ENCODE measurements around the gene TBRG4. TPM values are rescaled to one million over a fixed set of nuclear protein-coding genes. Genes with fewer than 3 reads are reported as not detected.

Gene TBRG4
- total RNA-seq, 1 donor from 2014 or later: 73.0 TPM

GRCh38 chr7:45078125-45078681 is 33.3 kb downstream of the TBRG4 start:
- Mint-ChIP-seq H3K27me3 (no peaks in the 10 kb centered on the region), H3K9me3 (ENCODE audit: low read depth) (no peaks in the 10 kb centered on the region), H3K36me3 (ENCODE audit: insufficient read depth) (peaks cover 2% of the 10 kb centered on the region), H3K27ac (peak overlapping the region; percentile 18), H3K4me3 (ENCODE audit: low read depth) (no peak overlapping the region), H3K4me1 (ENCODE audit: low read depth) (no peaks in the 10 kb centered on the region)
- TF ChIP-seq CTCF (IDR thresholded peaks at IDR 0.05; ENCODE audit: unreplicated experiment): no peak
- no peak for DNase-seq (ENCODE audit: low spot score, unreplicated experiment)

GRCh38 chr7:45077579-45077978 is 33.9 kb downstream of the TBRG4 start:
- TF ChIP-seq CTCF (IDR thresholded peaks at IDR 0.05; ENCODE audit: unreplicated experiment): no peak
- Mint-ChIP-seq H3K36me3 (ENCODE audit: insufficient read depth) (peaks cover 6% of the 10 kb centered on the region), H3K4me3 (ENCODE audit: low read depth) (no peak overlapping the region), H3K27me3 (no peaks in the 10 kb centered on the region), H3K9me3 (ENCODE audit: low read depth) (no peaks in the 10 kb centered on the region), H3K4me1 (ENCODE audit: low read depth) (no peaks in the 10 kb centered on the region), H3K27ac (no peak overlapping the region)
- DNase-seq (ENCODE audit: low spot score, unreplicated experiment): no peak

- no peaks in the 10 kb centered on the region for H3K27me3 Mint-ChIP-seq
Observed at GRCh38 chr7:45076946-45077345, 34.6 kb downstream of the TBRG4 start.

GRCh38 chr7:45075871-45076796 is 35.4 kb downstream of the TBRG4 start:
- no peak for DNase-seq (ENCODE audit: low spot score, unreplicated experiment)
- no peaks in the 10 kb centered on the region for H3K9me3 Mint-ChIP-seq (ENCODE audit: low read depth)
- H3K36me3 Mint-ChIP-seq (ENCODE audit: insufficient read depth): peaks cover 6% of the 10 kb centered on the region
- no peak for TF ChIP-seq CTCF (IDR thresholded peaks at IDR 0.05; ENCODE audit: unreplicated experiment)
- H3K27ac Mint-ChIP-seq: no peak overlapping the region
- no peaks in the 10 kb centered on the region for H3K27me3 Mint-ChIP-seq
- no peaks in the 10 kb centered on the region for H3K4me1 Mint-ChIP-seq (ENCODE audit: low read depth)
- H3K4me3 Mint-ChIP-seq (ENCODE audit: low read depth): no peak overlapping the region

More at GRCh38 chr7:45076946-45077345, 34.6 kb downstream of the TBRG4 start:
- DNase-seq (ENCODE audit: low spot score, unreplicated experiment): no peak
- H3K9me3 Mint-ChIP-seq (ENCODE audit: low read depth): no peaks in the 10 kb centered on the region
- no peak overlapping the region for H3K27ac Mint-ChIP-seq
- no peak overlapping the region for H3K4me3 Mint-ChIP-seq (ENCODE audit: low read depth)
- H3K4me1 Mint-ChIP-seq (ENCODE audit: low read depth): no peaks in the 10 kb centered on the region
- TF ChIP-seq CTCF (IDR thresholded peaks at IDR 0.05; ENCODE audit: unreplicated experiment): no peak
- peaks cover 6% of the 10 kb centered on the region for H3K36me3 Mint-ChIP-seq (ENCODE audit: insufficient read depth)

- H3K4me3 Mint-ChIP-seq (ENCODE audit: low read depth): no peak overlapping the region
- DNase-seq (ENCODE audit: low spot score, unreplicated experiment): no peak
- H3K27me3 Mint-ChIP-seq: no peaks in the 10 kb centered on the region
- H3K9me3 Mint-ChIP-seq (ENCODE audit: low read depth): no peaks in the 10 kb centered on the region
- H3K36me3 Mint-ChIP-seq (ENCODE audit: insufficient read depth): peaks cover 6% of the 10 kb centered on the region
- no peak overlapping the region for H3K27ac Mint-ChIP-seq
- no peaks in the 10 kb centered on the region for H3K4me1 Mint-ChIP-seq (ENCODE audit: low read depth)
- no peak for TF ChIP-seq CTCF (IDR thresholded peaks at IDR 0.05; ENCODE audit: unreplicated experiment)
Observed at GRCh38 chr7:45075355-45075644, 36.2 kb downstream of the TBRG4 start.
